Vagina (tissue), 2 donors: ENCODE results near the gene ILF3.
A peak's percentile ranks its signal among the peaks of the same experiment; 100 is the strongest.

Source experiments
- CTCF ChIP-seq, 3 experiments: fragments of 450-650 bp in 2 of 3; fragments of 200-600 bp in 1 of 3; sonication (generic) in 1 of 3; IDR thresholded peaks; one replicate each; pipeline ENCODE4 v1.5.1; 2017 to 2019; ENCODE audit warnings: antibody characterized with exemption in 3 of 3, mild to moderate bottlenecking in 2 of 3, moderate library complexity in 2 of 3
- POLR2A ChIP-seq, 2 donors: fragments of 450-650 bp; IDR thresholded peaks; one replicate each; pipeline ENCODE4 v1.6.1; 2017; ENCODE audit warnings: antibody characterized with exemption in 2 of 2, mild to moderate bottlenecking in 2 of 2, moderate library complexity in 2 of 2
- POLR2AphosphoS5 ChIP-seq, 2 donors: sonication (generic); formaldehyde crosslinking; IDR thresholded peaks; one replicate each; pipeline ENCODE4 v1.9.0; 2017; ENCODE audit warnings: antibody characterized with exemption in 2 of 2, mild to moderate bottlenecking in 2 of 2, low read depth in 1 of 2; ENCODE audit not compliant: insufficient read depth in 1 of 2

GRCh38 chr19:10699650-10700335 lies 45.6 kb downstream of the ILF3 start:
- TF ChIP-seq CTCF (IDR thresholded peaks at IDR 0.05) (peak in 2 of 3 experiments; percentile 33 to 47), POLR2A (IDR thresholded peaks at IDR 0.05) (no peak), POLR2AphosphoS5 (IDR thresholded peaks at IDR 0.05; ENCODE audit: insufficient read depth in 1 of 2, low read depth in 1 of 2) (peak in 1 of 2 donors; percentile 8)
